ENCODE results near the gene TMEM119. TPM values are rescaled to one million over a fixed set of nuclear protein-coding genes. Genes with fewer than 3 reads are reported as not detected.

Gene TMEM119
- total and polyA plus RNA-seq, 2 of the 8 experiments (the other 6 are each of a cell fraction or from before 2014, with no cell fraction given): 0.35 to 0.61 TPM

- WGBS, 2 experiments (ENCODE audit: extremely low coverage in 1 of 2, insufficient coverage in 1 of 2, insufficient read length in 1 of 2, insufficient replicate concordance in 2 of 2, low coverage in 1 of 2, low lambda C conversion rate in 2 of 2, missing lambda C conversion rate in 1 of 2): 89% methylated on average over 3 of the region's 3 CpGs; no CpG with 5 or more reads in 1 of the 2 experiments
- H4K20me1 ChIP-seq (replicated peaks in 1 of 2; ENCODE audit: control insufficient read depth in 1 of 2, insufficient read depth in 2 of 2, low read length in 2 of 2): peaks cover 0 to 4% of the 10 kb centered on the region in 2 experiments
- DNase-seq (ENCODE audit: low read depth in 1 of 2, low spot score in 2 of 2): no peak
- H3K79me1 ChIP-seq (ENCODE audit: low read depth, low read length): no peaks in the 10 kb centered on the region
- ChIA-PET POLR2A (ENCODE audit: partially characterized antibody) (no interaction called here), CTCF (ENCODE audit: partially characterized antibody) (interaction anchor here (1.0 to 24.3 kb wide), 10 partner anchors 8 to 238 kb away, joined by 3 to 523 read pairs (median 4); partner anchors contain the start of gene TMEM119)
- H3K14ac ChIP-seq (ENCODE audit: insufficient read length): no peak overlapping the region
- peaks cover 24 to 55% (median 47%) of the 10 kb centered on the region in 4 experiments for H3K36me3 ChIP-seq (ENCODE audit: control insufficient read depth in 2 of 4, insufficient read depth in 4 of 4, low read length in 3 of 4)
- no peak overlapping the region for H2BK5ac ChIP-seq (ENCODE audit: low read depth, low read length)
- H3K23ac ChIP-seq (ENCODE audit: insufficient read length): no peak overlapping the region
- H3K79me2 ChIP-seq (ENCODE audit: control insufficient read depth in 1 of 2, insufficient read depth in 2 of 2, low read length in 2 of 2): peaks cover 8 to 22% of the 10 kb centered on the region in 2 experiments
- H3K27ac ChIP-seq (ENCODE audit: low read depth, low read length): no peak overlapping the region
- peaks cover 16% of the 10 kb centered on the region for H3K23me2 ChIP-seq (ENCODE audit: low read depth, low read length)
- H3K4ac ChIP-seq (replicated peaks; ENCODE audit: insufficient read length, low read depth, low read length): no peak overlapping the region
- H3K4me3 ChIP-seq (ENCODE audit: extremely low read depth in 1 of 4, insufficient read depth in 2 of 4, low read depth in 3 of 4, low read length in 4 of 4): no peak overlapping the region
- H4K5ac ChIP-seq (ENCODE audit: insufficient read length, low read depth, low read length): no peak overlapping the region
- H2BK20ac ChIP-seq (ENCODE audit: low read length): no peak overlapping the region
- H3K27me3 ChIP-seq (replicated peaks in 1 of 4; ENCODE audit: control insufficient read depth in 3 of 4, extremely low read depth in 1 of 4, insufficient read depth in 3 of 4, low read length in 3 of 4): no peaks in the 10 kb centered on the region
- TF ChIP-seq BRCA1 (IDR thresholded peaks at IDR 0.05; ENCODE audit: low read depth, low read length): no peak
- no peak for TF ChIP-seq TAF1 (IDR thresholded peaks at IDR 0.05; ENCODE audit: low read depth, low read length)
- no peak for TF ChIP-seq CTBP2 (IDR thresholded peaks at IDR 0.05; ENCODE audit: borderline replicate concordance, insufficient read depth, insufficient read length, low read length)
- TF ChIP-seq RFX5 (IDR thresholded peaks at IDR 0.05; ENCODE audit: borderline replicate concordance, low read depth, low read length): no peak
- TF ChIP-seq ATF2 (IDR thresholded peaks at IDR 0.05; ENCODE audit: low read length): no peak
- TF ChIP-seq E2F6 (IDR thresholded peaks at IDR 0.05): no peak
- no peak for TF ChIP-seq KDM4A (IDR thresholded peaks at IDR 0.05; ENCODE audit: low read depth, low read length, severe bottlenecking)
- no peak for TF ChIP-seq SIX5 (IDR thresholded peaks at IDR 0.05; ENCODE audit: low read depth, low read length)
- no peak for TF ChIP-seq CEBPB (IDR thresholded peaks at IDR 0.05; ENCODE audit: low read depth, low read length)
- H3K9ac ChIP-seq (replicated peaks in 1 of 4; ENCODE audit: extremely low read depth in 1 of 4, low read depth in 3 of 4, low read length in 3 of 4): no peak overlapping the region; a peak in 1 of 7 replicates
- H2AK5ac ChIP-seq (ENCODE audit: low read depth, low read length): no peak overlapping the region
- no peaks in the 10 kb centered on the region for H3K4me1 ChIP-seq (replicated peaks in 1 of 4; ENCODE audit: control insufficient read depth in 3 of 4, insufficient read depth in 4 of 4, low read length in 3 of 4)
- H4K8ac ChIP-seq (ENCODE audit: extremely low read depth, insufficient read depth, low read length): no peak overlapping the region
- H4K91ac ChIP-seq (replicated peaks; ENCODE audit: insufficient read length, low read length): no peak overlapping the region
- H3K9me3 ChIP-seq (ENCODE audit: insufficient read depth in 2 of 2, low read depth in 1 of 2, low read length in 1 of 2): no peaks in the 10 kb centered on the region
- no peak overlapping the region for H3K4me2 ChIP-seq (ENCODE audit: insufficient read depth in 1 of 2, low read depth in 2 of 2, low read length in 2 of 2)
- no peak overlapping the region for H3K56ac ChIP-seq (replicated peaks; ENCODE audit: insufficient read length, low read depth, low read length)
- no peak overlapping the region for H2AFZ ChIP-seq (ENCODE audit: low read length)
- H3K18ac ChIP-seq (ENCODE audit: extremely low read depth, low read length): no peak overlapping the region
- H2BK12ac ChIP-seq (ENCODE audit: low read depth, low read length): no peak overlapping the region
- no peak for FAIRE-seq
- H2BK15ac ChIP-seq (ENCODE audit: low read length): no peak overlapping the region
- H2BK120ac ChIP-seq (replicated peaks; ENCODE audit: low read depth, low read length): no peak overlapping the region
Observed at GRCh38 chr12:108565146-108565545, 32.7 kb downstream of the TMEM119 start.
